ENCODE results near the gene TTLL12.
A peak's percentile ranks its signal among the peaks of the same experiment; 100 is the strongest.

The TTLL12 gene

GRCh38 chr22:43186272-43187170 is at the start of gene TTLL12:
Gene TTLL12 (minus strand): TSS chr22:43187134. CDS start chr22:43187069, 65 bp downstream.
- DNase-seq, result peak; percentile 78

- DNase-seq, result no peak
Measured at GRCh38 chr22:43235445-43236409, 48.8 kb upstream of the TTLL12 start.

- no peak for DNase-seq
Measured at GRCh38 chr22:43234264-43234988, 47.5 kb upstream of the TTLL12 start.

GRCh38 chr22:43233529-43233928 is 46.6 kb upstream of the TTLL12 start:
- DNase-seq, result no peak

GRCh38 chr22:43232445-43232844 is 45.5 kb upstream of the TTLL12 start:
- no peak for DNase-seq

GRCh38 chr22:43231724-43232034 is 44.7 kb upstream of the TTLL12 start:
- DNase-seq, result no peak

- peak; percentile 89 for DNase-seq
Measured at GRCh38 chr22:43230971-43231723, 44.2 kb upstream of the TTLL12 start.

GRCh38 chr22:43230571-43230970 is 43.6 kb upstream of the TTLL12 start:
- DNase-seq, result no peak

GRCh38 chr22:43228863-43229262 is 41.9 kb upstream of the TTLL12 start:
- no peak for DNase-seq

GRCh38 chr22:43228330-43228729 is 41.4 kb upstream of the TTLL12 start:
- DNase-seq, result peak; percentile 76

GRCh38 chr22:43227239-43227630 is 40.3 kb upstream of the TTLL12 start:
- DNase-seq, result no peak

- peak; percentile 94 for DNase-seq
Measured at GRCh38 chr22:43226377-43227238, 39.7 kb upstream of the TTLL12 start.

GRCh38 chr22:43225609-43226008 is 38.7 kb upstream of the TTLL12 start:
- DNase-seq, result no peak

- no peak for DNase-seq
Measured at GRCh38 chr22:43222987-43223386, 36.1 kb upstream of the TTLL12 start.

GRCh38 chr22:43222262-43222661 is 35.3 kb upstream of the TTLL12 start:
- peak; percentile 67 for DNase-seq

- no peak for DNase-seq
Measured at GRCh38 chr22:43220625-43221380, 33.9 kb upstream of the TTLL12 start.

- no peak for DNase-seq
Measured at GRCh38 chr22:43218786-43219185, 31.9 kb upstream of the TTLL12 start.

GRCh38 chr22:43217285-43218030 is 30.5 kb upstream of the TTLL12 start:
- DNase-seq, result no peak

- no peak for DNase-seq
Measured at GRCh38 chr22:43216738-43217137, 29.8 kb upstream of the TTLL12 start.

- no peak for DNase-seq
Measured at GRCh38 chr22:43213962-43214361, 27.0 kb upstream of the TTLL12 start.

Data from islet precursor cell (in vitro differentiated cells).